Liver (tissue), 3 donors: ENCODE data around the gene ERFE.

Experiments used
- EGR1 ChIP-seq, 2 donors: IDR thresholded peaks; 2 replicates each; pipeline ENCODE4 v1.6.1; 2016 to 2018; ENCODE audit warnings: antibody characterized with exemption in 2 of 2, low read depth in 2 of 2
- GABPA ChIP-seq, 2 donors: IDR thresholded peaks in 1 of 2; conservative IDR thresholded peaks in 1 of 2; 2 replicates each; pipeline ENCODE4 v1.6.1; 2016; ENCODE audit warnings: antibody characterized with exemption in 2 of 2, mild to moderate bottlenecking in 1 of 2, moderate library complexity in 1 of 2
- SP1 ChIP-seq: IDR thresholded peaks from 2 replicates; pipeline ENCODE4 v1.6.1; 2018; ENCODE audit warnings: antibody characterized with exemption, mild to moderate bottlenecking
- TAF1 ChIP-seq: conservative IDR thresholded peaks from 2 replicates; pipeline ENCODE4 v1.6.1; 2016; ENCODE audit warnings: antibody characterized with exemption, mild to moderate bottlenecking
- YY1 ChIP-seq: IDR thresholded peaks from 2 replicates; pipeline ENCODE4 v1.6.1; 2016; ENCODE audit warnings: antibody characterized with exemption, mild to moderate bottlenecking
- TF ChIP-seq, protein P1 (sequence below): IDR thresholded peaks from 2 replicates; pipeline ENCODE4 v1.6.1; 2016; ENCODE audit warnings: antibody characterized with exemption
- TF ChIP-seq, protein P2 (sequence below): fragments of 150-350 bp; IDR thresholded peaks from 2 replicates; pipeline ENCODE4 v1.5.1; 2017; ENCODE audit warnings: improper control_type of control experiment, low read depth, low read length; ENCODE audit not compliant: missing input control
- TF ChIP-seq, protein P3 (sequence below): IDR thresholded peaks from 2 replicates; pipeline ENCODE4 v1.6.1; 2016; ENCODE audit warnings: antibody characterized with exemption
- donor health status: healthy.
- donor health status: healthy.

DNA sequence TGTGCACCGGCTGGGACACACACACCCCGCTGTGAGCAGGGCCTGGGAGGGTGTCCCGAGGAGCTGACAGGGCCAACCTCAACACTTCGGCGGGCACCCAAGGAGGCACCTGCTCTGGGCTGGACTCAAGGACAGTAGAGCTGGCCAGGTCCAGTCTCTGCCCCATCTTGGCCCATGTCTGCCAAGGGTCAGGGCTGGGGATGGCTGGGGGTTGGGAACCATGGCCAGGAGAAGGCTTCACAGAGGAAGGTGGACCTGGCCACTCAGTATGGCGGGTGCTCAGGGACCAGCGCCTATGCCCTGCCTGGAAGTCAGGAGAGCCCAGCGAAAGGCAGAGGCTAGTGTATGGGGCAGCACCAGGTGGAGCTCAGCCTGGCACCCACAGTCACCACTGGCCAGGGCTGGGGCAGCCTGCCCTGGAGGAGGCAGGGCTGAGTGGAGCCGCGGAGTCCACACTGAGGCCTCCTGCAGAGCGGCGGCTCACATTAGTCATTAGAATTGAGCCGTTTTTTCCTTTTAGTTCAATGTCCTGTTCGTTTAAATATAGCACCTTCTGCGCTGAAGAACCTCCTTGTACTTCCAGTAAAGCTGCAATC lies 4.2 kb downstream of the ERFE start:
- TF ChIP-seq GABPA (IDR thresholded peaks at IDR 0.05 in 1 of 2, conservative IDR thresholded peaks at IDR 0.05 in 1 of 2) (no peak), EGR1 (IDR thresholded peaks at IDR 0.05; ENCODE audit: low read depth in 2 of 2) (no peak), SP1 (no peak), TAF1 (no peak), YY1 (no peak)
- TF ChIP-seq, protein P1, sequence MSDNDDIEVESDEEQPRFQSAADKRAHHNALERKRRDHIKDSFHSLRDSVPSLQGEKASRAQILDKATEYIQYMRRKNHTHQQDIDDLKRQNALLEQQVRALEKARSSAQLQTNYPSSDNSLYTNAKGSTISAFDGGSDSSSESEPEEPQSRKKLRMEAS: no peak
- TF ChIP-seq, protein P2, sequence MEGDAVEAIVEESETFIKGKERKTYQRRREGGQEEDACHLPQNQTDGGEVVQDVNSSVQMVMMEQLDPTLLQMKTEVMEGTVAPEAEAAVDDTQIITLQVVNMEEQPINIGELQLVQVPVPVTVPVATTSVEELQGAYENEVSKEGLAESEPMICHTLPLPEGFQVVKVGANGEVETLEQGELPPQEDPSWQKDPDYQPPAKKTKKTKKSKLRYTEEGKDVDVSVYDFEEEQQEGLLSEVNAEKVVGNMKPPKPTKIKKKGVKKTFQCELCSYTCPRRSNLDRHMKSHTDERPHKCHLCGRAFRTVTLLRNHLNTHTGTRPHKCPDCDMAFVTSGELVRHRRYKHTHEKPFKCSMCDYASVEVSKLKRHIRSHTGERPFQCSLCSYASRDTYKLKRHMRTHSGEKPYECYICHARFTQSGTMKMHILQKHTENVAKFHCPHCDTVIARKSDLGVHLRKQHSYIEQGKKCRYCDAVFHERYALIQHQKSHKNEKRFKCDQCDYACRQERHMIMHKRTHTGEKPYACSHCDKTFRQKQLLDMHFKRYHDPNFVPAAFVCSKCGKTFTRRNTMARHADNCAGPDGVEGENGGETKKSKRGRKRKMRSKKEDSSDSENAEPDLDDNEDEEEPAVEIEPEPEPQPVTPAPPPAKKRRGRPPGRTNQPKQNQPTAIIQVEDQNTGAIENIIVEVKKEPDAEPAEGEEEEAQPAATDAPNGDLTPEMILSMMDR: no peak
- TF ChIP-seq, protein P3, sequence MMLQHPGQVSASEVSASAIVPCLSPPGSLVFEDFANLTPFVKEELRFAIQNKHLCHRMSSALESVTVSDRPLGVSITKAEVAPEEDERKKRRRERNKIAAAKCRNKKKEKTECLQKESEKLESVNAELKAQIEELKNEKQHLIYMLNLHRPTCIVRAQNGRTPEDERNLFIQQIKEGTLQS: no peak
